Ovary (tissue), 9 donors: ENCODE measurements around the gene AZU1. TPM values are rescaled to one million over a fixed set of nuclear protein-coding genes. Genes with fewer than 3 reads are reported as not detected.
A peak's percentile ranks its signal among the peaks of the same experiment; 100 is the strongest.

ENCODE experiments used
- DNase-seq, 5 donors: peaks; one replicate each; pipeline ENCODE4 v3.0.0-alpha.2; 2019 to 2020
- H3K27ac ChIP-seq, 2 donors: fragments of 200-600 bp; one replicate each; pipeline versions ENCODE4 v1.5.1 to v1.8.0; 2019 to 2022
- H3K27me3 ChIP-seq: fragments of 200-600 bp; one replicate; pipeline ENCODE4 v1.8.0; 2022
- H3K36me3 ChIP-seq: fragments of 200-600 bp; sonication (generic); one replicate; pipeline ENCODE4 v1.5.1; 2019
- H3K4me1 ChIP-seq: one replicate; pipeline ENCODE4 v1.8.1; 2013; ENCODE audit warnings: mild to moderate bottlenecking, moderate library complexity; ENCODE audit not compliant: insufficient read depth
- H3K4me3 ChIP-seq: fragments of 200-600 bp; sonication (generic); one replicate; pipeline ENCODE4 v1.5.1; 2017
- H3K9me3 ChIP-seq, 2 donors: fragments of 200-600 bp in 1 of 2; sonication (generic) in 1 of 2; one replicate each; pipeline versions ENCODE4 v1.5.1 to v1.8.1; 2013 to 2019; ENCODE audit warnings: mild to moderate bottlenecking in 1 of 2, moderate library complexity in 1 of 2
- CTCF ChIP-seq, 3 donors: fragments of 450-650 bp in 2 of 3; fragments of 200-600 bp in 1 of 3; IDR thresholded peaks; one replicate each; pipeline versions ENCODE4 v1.5.1 to v1.8.0; 2016 to 2022; ENCODE audit warnings: antibody characterized with exemption in 3 of 3, mild to moderate bottlenecking in 1 of 3
- EP300 ChIP-seq: sonication (generic); formaldehyde crosslinking; IDR thresholded peaks from one replicate; pipeline ENCODE4 v1.6.1; 2017; ENCODE audit warnings: antibody characterized with exemption
- POLR2A ChIP-seq: fragments of 450-650 bp; IDR thresholded peaks from one replicate; pipeline ENCODE4 v1.6.1; 2017; ENCODE audit warnings: antibody characterized with exemption, mild to moderate bottlenecking, moderate library complexity
- WGBS, 3 donors: extraction: QIAGEN DNeasy Blood & Tissue Kit in 1 of 3; methylation state at CpG; one replicate each; pipeline versions ENCODE4 v1.1.5 to v1.1.7; 2013 to 2017; 5-methylcytosine and 5-hydroxymethylcytosine counted together
- intact Hi-C, 4 donors: fragments of 100-400 bp; cut with DNase I; formaldehyde crosslinking; loops; one replicate each; pipeline versions ENCODE4 v1.11.0 to v1.15.1; 2022 to 2023
- polyA plus RNA-seq, 2 donors: library from polyadenylated mRNA; stranded (reverse); fragments of 200-250 nt in 1 of 2; fragments of 350-450 nt in 1 of 2; fragmentation: Illumina TruSeq in 1 of 2; extraction: RNeasy Lipid Tissue Mini Kit (QIAGEN cat#74804) in 1 of 2; gene quantifications; one replicate each; pipeline ENCODE4 v1.2.3, GENCODE V29; 2013 to 2014
- total RNA-seq, 7 donors: library from RNA; depleted of rRNA in 2 of 7; stranded (reverse); fragments of >200 nt in 2 of 7; fragmentation: NEBNext Ultra II Directional in 3 of 7; extraction: Animal tissue kit (Norgen Biotek cat#: 25700) in 3 of 7; gene quantifications; one replicate each; pipeline versions ENCODE4 v1.1.0 to v1.2.4, GENCODE V29; 2016 to 2023
- donor health status: DM: no; HTN: no; CAD: no; lungs with moderate emphysema.
- donor health status: DM: no; HTN: no; CAD: no.
- donor health status: Bipolar disorder and iron deficiency.
- donor health status: DM: yes; HTN: yes; CAD: no.
- donor health status: DM: no; HTN: no; CAD: no.
- donor health status: DM: yes; HTN: yes; CAD: no.

AZU1 gene
- total and polyA plus RNA-seq, 9 donors = 0.11 to 1.0 TPM; not detected in 7

GRCh38 chr19:867855-868457 lies 40.3 kb downstream of the AZU1 start:
- no peak overlapping the region for H3K4me3 ChIP-seq
- H3K27ac ChIP-seq = peak overlapping the region in 1 of 2 donors; percentile 92
- H3K9me3 ChIP-seq = no peaks in the 10 kb centered on the region
- no peaks in the 10 kb centered on the region for H3K27me3 ChIP-seq
- H3K4me1 ChIP-seq = peaks cover 16% of the 10 kb centered on the region
- WGBS, 3 donors = 90 to 93% (median 93%) methylated on average over 38 to 39 of the region's 39 CpGs
- H3K36me3 ChIP-seq = no peaks in the 10 kb centered on the region
- no peak for DNase-seq
- intact Hi-C loops = loop anchor here in 2 of 4 donors (5.0 kb wide), 2 partner anchors 39 to 49 kb away; partner anchors contain the start of gene KISS1R (in 1 of the 2)
- TF ChIP-seq CTCF (IDR thresholded peaks at IDR 0.05) (no peak), EP300 (no peak), POLR2A (no peak)

DNA sequence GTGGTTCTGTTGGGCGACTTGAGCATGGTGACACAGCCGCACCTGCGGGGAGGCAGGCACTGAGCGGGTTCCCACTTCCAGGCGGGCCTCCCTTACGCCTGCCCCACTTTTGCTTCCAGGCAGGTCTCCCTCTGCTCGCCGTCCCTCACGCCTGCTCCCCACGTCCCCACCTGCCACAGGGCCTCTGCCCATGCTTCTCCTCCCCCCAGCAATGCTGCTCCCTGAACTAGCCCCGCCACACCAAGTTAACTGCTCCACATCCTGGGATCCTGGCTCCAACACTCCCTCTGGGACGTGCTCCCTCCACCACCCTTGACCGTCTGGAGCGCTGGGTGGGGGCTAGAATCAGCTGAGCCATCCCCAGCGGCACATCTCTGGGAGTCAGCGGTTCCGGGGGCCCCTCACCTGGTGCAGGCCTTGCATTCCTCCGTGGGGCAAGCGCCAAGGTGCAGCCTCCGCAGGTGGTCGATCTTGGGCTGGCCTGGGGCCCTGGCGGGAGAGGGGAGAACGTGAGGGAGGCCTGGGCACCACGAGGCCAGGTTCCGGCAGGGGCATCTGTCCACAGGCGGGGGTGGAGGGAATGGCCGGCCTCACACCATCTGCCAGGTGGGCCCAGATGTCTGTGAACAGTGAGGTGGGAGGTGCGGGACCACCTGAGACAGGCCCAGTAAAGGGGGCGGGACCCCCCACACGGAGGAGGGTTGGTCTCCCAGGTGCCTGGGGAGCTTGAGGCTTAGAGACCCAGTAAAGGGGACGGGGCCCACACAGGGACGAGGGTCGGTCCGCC lies 41.0 kb downstream of the AZU1 start:
- Histone ChIP-seq H3K36me3 (no peaks in the 10 kb centered on the region), H3K4me1 (peaks cover 17% of the 10 kb centered on the region), H3K27ac (peak overlapping the region; percentile 90 to 92), H3K27me3 (no peaks in the 10 kb centered on the region), H3K4me3 (no peak overlapping the region), H3K9me3 (no peaks in the 10 kb centered on the region)
- intact Hi-C loops = loop anchor here in 2 of 4 donors (5.0 kb wide), 2 partner anchors 39 to 49 kb away; partner anchors contain the start of gene KISS1R (in 1 of the 2)
- peak in 2 of 5 donors; percentile 58 to 66 for DNase-seq
- WGBS, 3 donors = 80 to 85% (median 82%) methylated on average over 34 of the region's 34 CpGs
- peak; percentile 14 for TF ChIP-seq POLR2A
- TF ChIP-seq EP300 = no peak

DNA sequence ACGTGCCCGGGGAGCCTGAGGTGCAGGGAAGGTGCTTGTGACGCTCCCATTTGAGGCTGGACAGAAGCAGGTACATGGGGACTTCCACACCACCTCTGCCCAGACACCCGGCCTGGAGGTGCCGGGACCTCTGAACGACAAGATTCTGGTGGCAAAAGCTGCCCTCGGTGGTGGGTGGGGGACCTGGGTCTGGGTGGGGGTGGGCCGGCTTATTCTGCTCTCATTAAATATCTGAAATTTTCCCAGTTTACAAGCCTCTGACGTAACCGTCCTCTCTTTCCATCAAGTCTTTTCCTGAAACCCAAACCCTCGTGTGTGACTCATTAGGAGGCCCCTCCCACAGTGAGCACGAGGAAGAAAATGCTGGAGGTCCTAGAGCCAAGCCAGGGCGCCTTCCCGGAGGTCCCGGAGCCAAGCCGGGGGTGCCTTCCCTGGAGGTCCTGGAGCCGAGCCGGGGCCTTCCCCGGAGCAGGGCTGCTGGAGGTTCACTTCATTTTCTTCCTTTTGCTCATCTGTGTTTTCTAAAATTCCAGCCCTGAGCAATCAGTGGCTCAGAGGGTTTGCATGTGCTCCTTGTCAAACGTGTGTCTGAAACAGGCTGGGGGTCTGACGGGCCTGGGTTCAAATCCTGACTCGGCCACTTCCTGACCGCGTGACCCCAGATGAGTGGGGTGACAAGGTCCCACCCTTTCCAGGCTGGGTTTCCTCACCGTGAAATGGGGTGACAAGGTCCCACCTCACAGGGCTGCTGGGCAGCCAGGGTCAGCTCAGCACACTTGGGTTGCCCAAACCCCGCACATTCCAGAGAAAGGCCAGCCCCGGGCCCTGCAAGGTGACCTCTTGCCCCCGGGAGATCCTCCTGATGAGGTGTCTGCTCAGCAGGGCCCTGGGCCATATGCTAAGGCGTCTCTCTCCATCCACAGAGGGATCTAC lies 41.9 kb downstream of the AZU1 start:
- no peaks in the 10 kb centered on the region for H3K27me3 ChIP-seq
- 31 to 36% (median 33%) methylated on average over 28 to 29 of the region's 29 CpGs for WGBS, 3 donors
- TF ChIP-seq CTCF (IDR thresholded peaks at IDR 0.05) = no peak
- no peak for TF ChIP-seq POLR2A
- no peak for TF ChIP-seq EP300
- no peaks in the 10 kb centered on the region for H3K36me3 ChIP-seq
- intact Hi-C loops = loop anchor here in 2 of 4 donors (5.0 kb wide), 2 partner anchors 38 to 48 kb away; partner anchors contain the start of gene KISS1R (in 1 of the 2)
- no peak overlapping the region for H3K4me3 ChIP-seq
- peaks cover 17% of the 10 kb centered on the region for H3K4me1 ChIP-seq
- H3K27ac ChIP-seq = peak overlapping the region; percentile 90 to 92
- peak; percentile 86 to 92 (median 87) for DNase-seq
- H3K9me3 ChIP-seq = no peaks in the 10 kb centered on the region

DNA sequence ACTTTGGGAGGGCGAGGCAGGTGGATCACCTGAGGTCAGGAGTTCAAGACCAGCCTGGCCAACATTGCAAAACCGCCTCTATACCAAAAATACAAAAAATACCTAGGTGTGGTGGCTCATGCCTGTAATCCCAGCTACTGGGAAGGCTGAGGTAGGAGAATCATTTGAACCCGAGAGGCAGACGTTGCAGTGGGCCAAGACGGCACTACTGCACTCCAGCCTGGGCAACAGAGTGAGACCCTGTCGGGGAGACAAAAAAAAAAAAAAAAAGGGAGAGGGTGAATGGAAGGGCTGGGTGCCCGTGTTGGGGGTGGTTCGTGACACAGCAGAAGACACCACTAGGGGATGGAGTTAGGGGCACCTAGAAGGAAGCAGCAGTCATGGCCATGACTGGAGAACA lies 42.7 kb downstream of the AZU1 start:
- H3K36me3 ChIP-seq = no peaks in the 10 kb centered on the region
- peaks cover 17% of the 10 kb centered on the region for H3K4me1 ChIP-seq
- no peaks in the 10 kb centered on the region for H3K9me3 ChIP-seq
- no peak for DNase-seq
- no peaks in the 10 kb centered on the region for H3K27me3 ChIP-seq
- intact Hi-C loops = no loop called here
- WGBS, 3 donors = 88 to 90% (median 88%) methylated on average over 8 of the region's 8 CpGs
- TF ChIP-seq EP300 (no peak), POLR2A (no peak), CTCF (IDR thresholded peaks at IDR 0.05) (no peak)
- no peak overlapping the region for H3K4me3 ChIP-seq
- H3K27ac ChIP-seq = peak overlapping the region; percentile 90 to 92
